HepG2 (cell line): ENCODE measurements around the gene AUP1. TPM values are rescaled to one million over a fixed set of nuclear protein-coding genes. Genes with fewer than 3 reads are reported as not detected.

Experiments
- AKAP8 ChIP-seq: sonication (generic); formaldehyde crosslinking; IDR thresholded peaks from 2 replicates; pipeline ENCODE4 v1.5.1; 2020; ENCODE audit warnings: mild to moderate bottlenecking, missing genetic modification reagents
- CHD4 ChIP-seq: fragments of 200-600 bp; sonication (generic); IDR thresholded peaks from 2 replicates; pipeline ENCODE4 v1.7.0; 2017; ENCODE audit warnings: mild to moderate bottlenecking, low read length, borderline replicate concordance
- FOXP1 ChIP-seq, 2 experiments: fragments of 450-650 bp in 1 of 2; IDR thresholded peaks; 2 replicates each; pipeline ENCODE4 v1.6.1; 2017 to 2018; ENCODE audit warnings: antibody characterized with exemption in 1 of 2
- HES4 ChIP-seq: sonication (generic); formaldehyde crosslinking; IDR thresholded peaks from 2 replicates; pipeline ENCODE4 v1.9.0; 2021; ENCODE audit warnings: mild to moderate bottlenecking, missing genetic modification reagents, borderline replicate concordance
- HNRNPK ChIP-seq: fragments of 200-400 bp; formaldehyde crosslinking; IDR thresholded peaks from 2 replicates; pipeline ENCODE4 v1.6.1; 2018; ENCODE audit warnings: low read length, low read depth, moderate library complexity, mild to moderate bottlenecking; ENCODE audit not compliant: poor library complexity, severe bottlenecking
- SETDB1 ChIP-seq: sonication (generic); formaldehyde crosslinking; IDR thresholded peaks from 2 replicates; pipeline ENCODE4 v1.5.1; 2020; ENCODE audit warnings: missing genetic modification reagents, mild to moderate bottlenecking, borderline replicate concordance
- ZBTB1 ChIP-seq: sonication (generic); formaldehyde crosslinking; IDR thresholded peaks from 2 replicates; pipeline ENCODE4 v1.4.0; 2020; ENCODE audit warnings: missing genetic modification reagents, borderline replicate concordance
- ZFP36L2 ChIP-seq: sonication (generic); formaldehyde crosslinking; IDR thresholded peaks from 2 replicates; pipeline ENCODE4 v1.4.0; 2020; ENCODE audit warnings: missing genetic modification reagents
- ZFP82 ChIP-seq: sonication (generic); formaldehyde crosslinking; IDR thresholded peaks from 2 replicates; pipeline ENCODE4 v1.5.1; 2020; ENCODE audit warnings: mild to moderate bottlenecking, missing genetic modification reagents, borderline replicate concordance
- ZNF281 ChIP-seq: sonication (generic); formaldehyde crosslinking; IDR thresholded peaks from 2 replicates; pipeline ENCODE4 v1.4.0; 2020; ENCODE audit warnings: missing genetic modification reagents, borderline replicate concordance
- ZNF430 ChIP-seq: sonication (generic); formaldehyde crosslinking; IDR thresholded peaks from 2 replicates; pipeline ENCODE4 v1.9.0; 2021; ENCODE audit warnings: mild to moderate bottlenecking, missing genetic modification reagents
- ZNF501 ChIP-seq: sonication (generic); formaldehyde crosslinking; IDR thresholded peaks from 2 replicates; pipeline ENCODE4 v1.5.1; 2020; ENCODE audit warnings: mild to moderate bottlenecking, moderate library complexity, missing genetic modification reagents
- ZNF646 ChIP-seq: sonication (generic); formaldehyde crosslinking; IDR thresholded peaks from 2 replicates; pipeline ENCODE4 v1.9.0; 2021; ENCODE audit warnings: mild to moderate bottlenecking, missing genetic modification reagents
- ZNF781 ChIP-seq: sonication (generic); formaldehyde crosslinking; IDR thresholded peaks from 2 replicates; pipeline ENCODE4 v1.5.1; 2020; ENCODE audit warnings: borderline replicate concordance, mild to moderate bottlenecking, missing genetic modification reagents; ENCODE audit errors: not compliant biosample characterization
- polyA plus RNA-seq, 8 experiments: library from polyadenylated mRNA; depleted of rRNA in 3 of 8; stranded (reverse) in 7 of 8; unstranded in 1 of 8; fragments of >200 nt; fragmentation: Illumina TruSeq in 4 of 8; extraction: Trizol in 4 of 8; gene quantifications; 2 replicates each; pipeline versions ENCODE4 v1.2.1 to v1.2.3, GENCODE V29; 2011 to 2016; ENCODE audit warnings: low read depth in 4 of 8, missing spikeins in 1 of 8, mixed read lengths in 1 of 8; ENCODE audit not compliant: insufficient read depth in 1 of 8
- total RNA-seq, 5 experiments: library from RNA; depleted of rRNA; stranded (reverse); fragments of >200 nt; fragmentation: Illumina TruSeq; extraction: Trizol; gene quantifications; 2 replicates each; pipeline ENCODE4 v1.2.3, GENCODE V29; 2016; ENCODE audit warnings: low read depth in 1 of 5
- TF ChIP-seq, protein P1 (sequence below): sonication (generic); formaldehyde crosslinking; IDR thresholded peaks from 2 replicates; pipeline ENCODE4 v1.4.0; 2020; ENCODE audit warnings: missing genetic modification reagents

Gene AUP1
- total and polyA plus RNA-seq, 2 of the 13 experiments (the other 11 are each of a cell fraction or from before 2014, with no cell fraction given): 174 to 267 TPM

GRCh38 chr2:74503506-74504475 lies 25.7 kb downstream of the AUP1 start (continued):
- no peak for TF ChIP-seq ZNF281 (CRISPR knock-in tag)
- TF ChIP-seq ZFP36L2 (CRISPR knock-in tag): no peak
- no peak for TF ChIP-seq ZNF781 (CRISPR knock-in tag)
- no peak for TF ChIP-seq SETDB1
- TF ChIP-seq, protein P1, sequence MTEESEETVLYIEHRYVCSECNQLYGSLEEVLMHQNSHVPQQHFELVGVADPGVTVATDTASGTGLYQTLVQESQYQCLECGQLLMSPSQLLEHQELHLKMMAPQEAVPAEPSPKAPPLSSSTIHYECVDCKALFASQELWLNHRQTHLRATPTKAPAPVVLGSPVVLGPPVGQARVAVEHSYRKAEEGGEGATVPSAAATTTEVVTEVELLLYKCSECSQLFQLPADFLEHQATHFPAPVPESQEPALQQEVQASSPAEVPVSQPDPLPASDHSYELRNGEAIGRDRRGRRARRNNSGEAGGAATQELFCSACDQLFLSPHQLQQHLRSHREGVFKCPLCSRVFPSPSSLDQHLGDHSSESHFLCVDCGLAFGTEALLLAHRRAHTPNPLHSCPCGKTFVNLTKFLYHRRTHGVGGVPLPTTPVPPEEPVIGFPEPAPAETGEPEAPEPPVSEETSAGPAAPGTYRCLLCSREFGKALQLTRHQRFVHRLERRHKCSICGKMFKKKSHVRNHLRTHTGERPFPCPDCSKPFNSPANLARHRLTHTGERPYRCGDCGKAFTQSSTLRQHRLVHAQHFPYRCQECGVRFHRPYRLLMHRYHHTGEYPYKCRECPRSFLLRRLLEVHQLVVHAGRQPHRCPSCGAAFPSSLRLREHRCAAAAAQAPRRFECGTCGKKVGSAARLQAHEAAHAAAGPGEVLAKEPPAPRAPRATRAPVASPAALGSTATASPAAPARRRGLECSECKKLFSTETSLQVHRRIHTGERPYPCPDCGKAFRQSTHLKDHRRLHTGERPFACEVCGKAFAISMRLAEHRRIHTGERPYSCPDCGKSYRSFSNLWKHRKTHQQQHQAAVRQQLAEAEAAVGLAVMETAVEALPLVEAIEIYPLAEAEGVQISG (CRISPR knock-in tag): peak; percentile 13
- TF ChIP-seq AKAP8 (CRISPR knock-in tag): no peak
- TF ChIP-seq CHD4: no peak
- TF ChIP-seq ZBTB1: no peak
- TF ChIP-seq ZFP82 (CRISPR knock-in tag): no peak
- no peak for TF ChIP-seq HNRNPK
- no peak for TF ChIP-seq FOXP1 (IDR thresholded peaks at IDR 0.05)
- no peak for TF ChIP-seq FOXP1 (CRISPR knock-in tag; IDR thresholded peaks at IDR 0.05)
- TF ChIP-seq ZNF646: 0 out of 2 replicates have a peak, but pooled peaks have one; percentile 8
- no peak for TF ChIP-seq ZNF501
- no peak; the same call in 1 of the 2 replicates for TF ChIP-seq ZNF430 (CRISPR knock-in tag)
- TF ChIP-seq HES4 (CRISPR knock-in tag): no peak
